H9 (cell line): ENCODE measurements around the gene ARL4C. TPM values are rescaled to one million over a fixed set of nuclear protein-coding genes. Genes with fewer than 3 reads are reported as not detected.

Experiments used
- DNase-seq: peaks from one replicate; pipeline ENCODE4 v3.0.0-alpha.2; 2017
- H2AFZ ChIP-seq: one replicate; pipeline ENCODE4 v1.6.1; 2013; ENCODE audit warnings: mild to moderate bottlenecking, low read length, control low read depth, moderate library complexity
- H2AK5ac ChIP-seq: 2 replicates; pipeline ENCODE4 v1.6.1; 2013; ENCODE audit warnings: low read length, control low read depth, mixed read lengths; ENCODE audit not compliant: insufficient read length
- H2BK120ac ChIP-seq: one replicate; pipeline ENCODE4 v1.6.1; 2013; ENCODE audit warnings: low read depth, mild to moderate bottlenecking, low read length, control low read depth, inconsistent platforms; ENCODE audit not compliant: poor library complexity, severe bottlenecking
- H2BK12ac ChIP-seq: 2 replicates; pipeline ENCODE4 v1.6.1; 2013; ENCODE audit warnings: low read length, control low read depth, mixed read lengths, low read depth; ENCODE audit not compliant: insufficient read length
- H2BK15ac ChIP-seq: 2 replicates; pipeline ENCODE4 v1.6.1; 2013; ENCODE audit warnings: low read depth, low read length, control low read depth
- H2BK20ac ChIP-seq: one replicate; pipeline ENCODE4 v1.6.1; 2013; ENCODE audit warnings: low read depth, mild to moderate bottlenecking, low read length, control low read depth, inconsistent platforms; ENCODE audit not compliant: poor library complexity, severe bottlenecking
- H2BK5ac ChIP-seq: 2 replicates; pipeline ENCODE4 v1.6.1; 2013; ENCODE audit warnings: low read length, control low read depth, mixed read lengths; ENCODE audit not compliant: insufficient read length
- H3K14ac ChIP-seq: 2 replicates; pipeline ENCODE4 v1.6.1; 2013; ENCODE audit warnings: low read length, control low read depth; ENCODE audit not compliant: insufficient read depth
- H3K18ac ChIP-seq: 2 replicates; pipeline ENCODE4 v1.6.1; 2013; ENCODE audit warnings: low read depth, mild to moderate bottlenecking, mixed read lengths, low read length, control low read depth; ENCODE audit not compliant: insufficient read length
- H3K23ac ChIP-seq: 2 replicates; pipeline ENCODE4 v1.6.1; 2013; ENCODE audit warnings: low read length, control low read depth, mixed read lengths, low read depth; ENCODE audit not compliant: insufficient read length
- H3K23me2 ChIP-seq: 2 replicates; pipeline ENCODE4 v1.6.1; 2013; ENCODE audit warnings: low read depth, mild to moderate bottlenecking, mixed read lengths, low read length, control low read depth; ENCODE audit not compliant: insufficient read length, poor library complexity, severe bottlenecking
- H3K27ac ChIP-seq: 2 replicates; pipeline ENCODE4 v1.5.1; 2013; ENCODE audit warnings: low read length, control low read depth, mixed read lengths, low read depth; ENCODE audit not compliant: insufficient read length
- H3K27me3 ChIP-seq: 2 replicates; pipeline ENCODE4 v1.6.1; 2013; ENCODE audit warnings: low read length, control low read depth, inconsistent platforms; ENCODE audit not compliant: insufficient read depth
- H3K4ac ChIP-seq: 2 replicates; pipeline ENCODE4 v1.6.1; 2013; ENCODE audit warnings: low read depth, mild to moderate bottlenecking, control low read depth, inconsistent platforms, low read length, moderate library complexity
- H3K4me1 ChIP-seq: 2 replicates; pipeline ENCODE4 v1.6.1; 2013; ENCODE audit warnings: low read length, control low read depth, inconsistent platforms; ENCODE audit not compliant: insufficient read depth
- H3K4me2 ChIP-seq: 2 replicates; pipeline ENCODE4 v1.6.1; 2013; ENCODE audit warnings: low read length, control low read depth, mixed read lengths; ENCODE audit not compliant: insufficient read length, insufficient read depth
- H3K56ac ChIP-seq: 2 replicates; pipeline ENCODE4 v1.6.1; 2013; ENCODE audit warnings: low read depth, mild to moderate bottlenecking, mixed read lengths, low read length, control low read depth; ENCODE audit not compliant: insufficient read length
- H3K79me1 ChIP-seq: 2 replicates; pipeline ENCODE4 v1.6.1; 2013; ENCODE audit warnings: low read depth, mild to moderate bottlenecking, moderate library complexity, low read length, control low read depth, inconsistent platforms; ENCODE audit not compliant: insufficient read depth, poor library complexity, severe bottlenecking
- H3K79me2 ChIP-seq: 2 replicates; pipeline ENCODE4 v1.6.1; 2013; ENCODE audit warnings: low read length, control low read depth, inconsistent platforms; ENCODE audit not compliant: insufficient read depth
- H3K9ac ChIP-seq: 2 replicates; pipeline ENCODE4 v1.6.1; 2013; ENCODE audit warnings: low read length, control low read depth, mixed read lengths; ENCODE audit not compliant: insufficient read length; ENCODE audit errors: extremely low read depth
- H3K9me3 ChIP-seq: one replicate; pipeline ENCODE4 v1.6.1; 2013; ENCODE audit warnings: low read depth, low read length, inconsistent platforms; ENCODE audit not compliant: control insufficient read depth
- H3T11ph ChIP-seq: one replicate; pipeline ENCODE4 v1.6.1; 2013; ENCODE audit warnings: mild to moderate bottlenecking, low read length, control low read depth, inconsistent platforms
- H4K20me1 ChIP-seq: one replicate; pipeline ENCODE4 v1.6.1; 2013; ENCODE audit not compliant: control insufficient read depth, insufficient read length, insufficient read depth
- H4K5ac ChIP-seq: 2 replicates; pipeline ENCODE4 v1.6.1; 2013; ENCODE audit warnings: low read depth, mild to moderate bottlenecking, mixed read lengths, low read length, control low read depth; ENCODE audit not compliant: insufficient read length
- H4K8ac ChIP-seq: replicated peaks from 2 replicates; pipeline ENCODE4 v1.6.1; 2013; ENCODE audit warnings: low read length, control low read depth, mixed read lengths, low read depth; ENCODE audit not compliant: insufficient read length
- H4K91ac ChIP-seq: 2 replicates; pipeline ENCODE4 v1.6.1; 2013; ENCODE audit warnings: low read depth, mild to moderate bottlenecking, moderate library complexity, mixed read lengths, low read length, control low read depth; ENCODE audit not compliant: insufficient read length
- H3K27ac Mint-ChIP-seq, 3 experiments: 2 replicates in 2 of 3; 3 replicates in 1 of 3; pipeline ENCODE4 v1.8.0; 2020 to 2021; ENCODE audit warnings: mixed read lengths in 3 of 3, mild to moderate bottlenecking in 1 of 3, moderate library complexity in 1 of 3
- H3K27me3 Mint-ChIP-seq: 2 replicates; pipeline ENCODE4 v1.8.0; 2021; ENCODE audit warnings: low read depth, mild to moderate bottlenecking, moderate library complexity, mixed read lengths
- H3K36me3 Mint-ChIP-seq, 3 experiments: 2 replicates in 2 of 3; 3 replicates in 1 of 3; pipeline ENCODE4 v1.8.0; 2020 to 2021; ENCODE audit warnings: low read depth in 3 of 3, mixed read lengths in 3 of 3; ENCODE audit not compliant: insufficient read depth in 1 of 3
- H3K4me1 Mint-ChIP-seq, 2 experiments: 2 replicates each; pipeline ENCODE4 v1.8.0; 2020; ENCODE audit warnings: mixed read lengths in 2 of 2
- H3K4me3 Mint-ChIP-seq, 2 experiments: 2 replicates in 1 of 2; 3 replicates in 1 of 2; pipeline ENCODE4 v1.8.0; 2020 to 2021; ENCODE audit warnings: mild to moderate bottlenecking in 2 of 2, mixed read lengths in 2 of 2, moderate library complexity in 1 of 2
- H3K9me3 Mint-ChIP-seq, 2 experiments: 2 replicates in 1 of 2; 3 replicates in 1 of 2; pipeline ENCODE4 v1.8.0; 2020; ENCODE audit warnings: mild to moderate bottlenecking in 2 of 2, mixed read lengths in 2 of 2, moderate library complexity in 1 of 2
- WGBS: extraction: QIAGEN DNeasy Blood & Tissue Kit; methylation state at CpG from one replicate; pipeline ENCODE4 v1.1.7; 2013; ENCODE audit warnings: missing lambda C conversion rate, low lambda C conversion rate, mixed read lengths; ENCODE audit not compliant: insufficient read length; ENCODE audit errors: extremely low coverage; 5-methylcytosine and 5-hydroxymethylcytosine counted together
- total RNA-seq: library from RNA; stranded (reverse); gene quantifications from 2 replicates; pipeline ENCODE4 v1.2.1, GENCODE V29; 2021
- TF ChIP-seq, protein P1 (sequence below): fragments of 200-600 bp; sonication (generic); conservative IDR thresholded peaks from 3 replicates; pipeline ENCODE4 v1.8.0; 2021; ENCODE audit warnings: antibody characterized with exemption, mild to moderate bottlenecking

ARL4C gene
- total RNA-seq, 1 experiment from 2014 or later: 12.0 TPM

DNA sequence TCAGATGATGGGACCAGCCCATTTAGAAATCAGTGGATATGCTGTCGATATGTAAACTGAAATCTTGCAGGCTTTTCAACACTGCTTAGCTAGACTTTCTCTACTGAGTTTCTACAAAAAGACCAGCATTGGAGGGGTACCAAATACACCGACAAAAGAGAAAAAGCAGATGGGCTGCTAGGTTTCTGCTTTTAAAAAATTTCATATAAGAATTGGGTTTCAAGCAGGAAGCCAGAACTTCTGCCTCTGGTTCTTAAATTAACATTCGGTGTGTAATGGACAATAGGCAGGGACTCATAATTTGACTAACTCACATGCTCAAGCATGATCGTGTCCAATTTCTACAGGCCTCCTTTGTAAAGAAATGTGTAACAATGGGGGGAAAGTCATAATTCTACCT, 3.1 kb downstream of the ARL4C start:
- H4K20me1 ChIP-seq: peaks cover 1% of the 10 kb centered on the region
- H3K4me1 Mint-ChIP-seq: peaks cover 38 to 44% of the 10 kb centered on the region in 2 experiments
- H4K8ac ChIP-seq: no peak overlapping the region

More for the DNA sequence above, 3.1 kb downstream of the ARL4C start:
- Histone ChIP-seq H3K23me2 (peaks cover 19% of the 10 kb centered on the region), H3K14ac (no peak overlapping the region), H3K9me3 (no peaks in the 10 kb centered on the region), H3K79me2 (no peaks in the 10 kb centered on the region), H3K79me1 (no peaks in the 10 kb centered on the region), H3K9ac (no peak overlapping the region), H2BK120ac (no peak overlapping the region), H3K27ac (no peak overlapping the region), H3T11ph (no peak overlapping the region), H2BK20ac (no peak overlapping the region), H4K91ac (no peak overlapping the region), H3K23ac (no peak overlapping the region), H3K4me2 (no peak overlapping the region), H2AK5ac (no peak overlapping the region), H2AFZ (no peak overlapping the region), H2BK12ac (no peak overlapping the region), H3K4me1 (no peaks in the 10 kb centered on the region; the same call in 1 of the 2 replicates), H3K27me3 (peaks cover 4% of the 10 kb centered on the region; the same call in 1 of the 2 replicates), H2BK5ac (no peak overlapping the region), H2BK15ac (no peak overlapping the region), H3K4ac (no peak overlapping the region), H3K56ac (no peak overlapping the region), H3K18ac (no peak overlapping the region), H4K5ac (no peak overlapping the region)
- Mint-ChIP-seq H3K4me3 (no peak overlapping the region; a peak in 1 of 5 replicates), H3K36me3 (no peaks in the 10 kb centered on the region; a peak in 2 of 7 replicates), H3K27ac (no peak overlapping the region), H3K27me3 (peaks cover 26% of the 10 kb centered on the region), H3K9me3 (no peaks in the 10 kb centered on the region; a peak in 1 of 5 replicates)
- TF ChIP-seq, protein P1, sequence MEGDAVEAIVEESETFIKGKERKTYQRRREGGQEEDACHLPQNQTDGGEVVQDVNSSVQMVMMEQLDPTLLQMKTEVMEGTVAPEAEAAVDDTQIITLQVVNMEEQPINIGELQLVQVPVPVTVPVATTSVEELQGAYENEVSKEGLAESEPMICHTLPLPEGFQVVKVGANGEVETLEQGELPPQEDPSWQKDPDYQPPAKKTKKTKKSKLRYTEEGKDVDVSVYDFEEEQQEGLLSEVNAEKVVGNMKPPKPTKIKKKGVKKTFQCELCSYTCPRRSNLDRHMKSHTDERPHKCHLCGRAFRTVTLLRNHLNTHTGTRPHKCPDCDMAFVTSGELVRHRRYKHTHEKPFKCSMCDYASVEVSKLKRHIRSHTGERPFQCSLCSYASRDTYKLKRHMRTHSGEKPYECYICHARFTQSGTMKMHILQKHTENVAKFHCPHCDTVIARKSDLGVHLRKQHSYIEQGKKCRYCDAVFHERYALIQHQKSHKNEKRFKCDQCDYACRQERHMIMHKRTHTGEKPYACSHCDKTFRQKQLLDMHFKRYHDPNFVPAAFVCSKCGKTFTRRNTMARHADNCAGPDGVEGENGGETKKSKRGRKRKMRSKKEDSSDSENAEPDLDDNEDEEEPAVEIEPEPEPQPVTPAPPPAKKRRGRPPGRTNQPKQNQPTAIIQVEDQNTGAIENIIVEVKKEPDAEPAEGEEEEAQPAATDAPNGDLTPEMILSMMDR: no peak
- no peak for DNase-seq
- WGBS: no CpG with 5 or more reads among the region's 4 CpGs
